ENCODE data around the gene TBC1D17. TPM values are rescaled to one million over a fixed set of nuclear protein-coding genes. Genes with fewer than 3 reads are reported as not detected.

TBC1D17 gene
- total RNA-seq, 1 donor: 16.3 TPM

- DNase-seq (ENCODE audit: low read depth): no peak
- TF ChIP-seq CTCF (IDR thresholded peaks at IDR 0.05; ENCODE audit: insufficient read depth, low read length): no peak
- H3K4me3 ChIP-seq (ENCODE audit: low read depth, low read length): peak overlapping the region; percentile 14
Observed at GRCh38 chr19:49927526-49928264, 50.2 kb downstream of the TBC1D17 start.

- peak; percentile 80 for DNase-seq (ENCODE audit: low read depth)
- H3K4me3 ChIP-seq (ENCODE audit: low read depth, low read length): peak within 1 kb of the TSS; percentile 100
- TF ChIP-seq CTCF (IDR thresholded peaks at IDR 0.05; ENCODE audit: insufficient read depth, low read length): no peak
Observed at GRCh38 chr19:49929121-49929610, 51.7 kb downstream of the TBC1D17 start, which contains the start of the genes ATF5 and NUP62. Gene ATF5, plus strand, starts transcription at chr19:49929205. Its CDS starts 1,646 bp downstream, at chr19:49930851. Gene NUP62, minus strand, starts transcription at chr19:49929504. Its CDS starts 19,697 bp downstream, at chr19:49909807.

- H3K4me3 ChIP-seq (ENCODE audit: low read depth, low read length): peak overlapping the region; percentile 100
- peak; percentile 98 for DNase-seq (ENCODE audit: low read depth)
- TF ChIP-seq CTCF (IDR thresholded peaks at IDR 0.05; ENCODE audit: insufficient read depth, low read length): peak; percentile 21
Observed at GRCh38 chr19:49929611-49930482, 52.3 kb downstream of the TBC1D17 start.

- no peak for TF ChIP-seq CTCF (IDR thresholded peaks at IDR 0.05; ENCODE audit: insufficient read depth, low read length)
- DNase-seq (ENCODE audit: low read depth): peak; percentile 75
- H3K4me3 ChIP-seq (ENCODE audit: low read depth, low read length): peak overlapping the region; percentile 100
Observed at GRCh38 chr19:49930483-49931011, 53.0 kb downstream of the TBC1D17 start.

- no peak for TF ChIP-seq CTCF (IDR thresholded peaks at IDR 0.05; ENCODE audit: insufficient read depth, low read length)
- DNase-seq (ENCODE audit: low read depth): no peak
- peak overlapping the region; percentile 100 for H3K4me3 ChIP-seq (ENCODE audit: low read depth, low read length)
Observed at GRCh38 chr19:49931293-49932040, 54.0 kb downstream of the TBC1D17 start.

- no peak for DNase-seq (ENCODE audit: low read depth)
- no peak for TF ChIP-seq CTCF (IDR thresholded peaks at IDR 0.05; ENCODE audit: insufficient read depth, low read length)
Observed at GRCh38 chr19:49932041-49932451, 54.5 kb downstream of the TBC1D17 start.

More at GRCh38 chr19:49932041-49932451, 54.5 kb downstream of the TBC1D17 start:
- H3K4me3 ChIP-seq (ENCODE audit: low read depth, low read length): peak overlapping the region; percentile 100

Data from fibroblast of the aortic adventitia (primary cell).